ENCODE results near the gene PLAC8L1. TPM values are rescaled to one million over a fixed set of nuclear protein-coding genes. Genes with fewer than 3 reads are reported as not detected.

The PLAC8L1 gene
- 0.52 and 0.64 TPM in 2 replicates for total RNA-seq (2021)
- long read RNA-seq, result 0 reads

- no CpG with 5 or more reads among the region's 2 CpGs for WGBS (ENCODE audit: extremely low coverage, insufficient read length, low lambda C conversion rate)
- peaks cover 0 to 9% (median 5%) of the 10 kb centered on the region in 3 experiments; a peak in 3 of 7 replicates for H3K36me3 Mint-ChIP-seq (ENCODE audit: insufficient read depth in 1 of 3, low read depth in 3 of 3)
- H3K27me3 Mint-ChIP-seq (ENCODE audit: low read depth), result no peaks in the 10 kb centered on the region
Observed at GRCh38 chr5:146105477-146105876, at the start of gene PLAC8L1. Gene PLAC8L1, minus strand, starts transcription at chr5:146105577. Its CDS starts 1,266 bp downstream, at chr5:146104311.

More at GRCh38 chr5:146105477-146105876, at the start of gene PLAC8L1:
- no peak within 1 kb of the TSS for H4K91ac ChIP-seq (ENCODE audit: insufficient read length, low read depth, low read length)
- H3K23ac ChIP-seq (ENCODE audit: insufficient read length, low read depth, low read length), result no peak within 1 kb of the TSS
- H3K23me2 ChIP-seq (ENCODE audit: insufficient read length, low read depth, low read length, poor library complexity, severe bottlenecking), result no peaks in the 10 kb centered on the region
- no peaks in the 10 kb centered on the region for H3K79me1 ChIP-seq (ENCODE audit: insufficient read depth, low read depth, low read length, poor library complexity, severe bottlenecking)
- no peak for TF ChIP-seq CTCF (conservative IDR thresholded peaks at IDR 0.05)
- H3K4ac ChIP-seq (ENCODE audit: low read depth, low read length), result no peak within 1 kb of the TSS
- no peaks in the 10 kb centered on the region for H4K20me1 ChIP-seq (ENCODE audit: control insufficient read depth, insufficient read depth, insufficient read length)
- no peak within 1 kb of the TSS for H3K27ac Mint-ChIP-seq
- no peaks in the 10 kb centered on the region for H3K27me3 ChIP-seq (ENCODE audit: insufficient read depth, low read length)
- no peak within 1 kb of the TSS for H3K14ac ChIP-seq (ENCODE audit: insufficient read depth, low read length)
- no peak within 1 kb of the TSS for H3K56ac ChIP-seq (ENCODE audit: insufficient read length, low read depth, low read length)
- no peak within 1 kb of the TSS for H2AK5ac ChIP-seq (ENCODE audit: insufficient read length, low read length)
- no peak within 1 kb of the TSS for H2BK5ac ChIP-seq (ENCODE audit: insufficient read length, low read length)
- H2AFZ ChIP-seq (ENCODE audit: low read length), result no peak within 1 kb of the TSS
- H3K4me2 ChIP-seq (ENCODE audit: insufficient read depth, insufficient read length, low read length), result no peak within 1 kb of the TSS
- H3K9ac ChIP-seq (ENCODE audit: extremely low read depth, insufficient read length, low read length), result no peak within 1 kb of the TSS
- H2BK20ac ChIP-seq (ENCODE audit: low read depth, low read length, poor library complexity, severe bottlenecking), result no peak within 1 kb of the TSS
- no peak within 1 kb of the TSS for H3K18ac ChIP-seq (ENCODE audit: insufficient read length, low read depth, low read length)
- H3T11ph ChIP-seq (ENCODE audit: low read length), result no peak within 1 kb of the TSS
- no peaks in the 10 kb centered on the region for H3K79me2 ChIP-seq (ENCODE audit: insufficient read depth, low read length)
- peaks cover 2% of the 10 kb centered on the region; the same call in 1 of the 2 replicates for H3K4me1 ChIP-seq (ENCODE audit: insufficient read depth, low read length)
- no peak within 1 kb of the TSS for H2BK12ac ChIP-seq (ENCODE audit: insufficient read length, low read depth, low read length)
- no peak within 1 kb of the TSS for H3K27ac ChIP-seq (ENCODE audit: insufficient read length, low read depth, low read length)
- H2BK15ac ChIP-seq (ENCODE audit: low read depth, low read length), result no peak within 1 kb of the TSS
- no peak within 1 kb of the TSS for H4K8ac ChIP-seq (replicated peaks; ENCODE audit: insufficient read length, low read depth, low read length)
- no peak for DNase-seq
- H3K9me3 Mint-ChIP-seq, result no peaks in the 10 kb centered on the region
- no peak within 1 kb of the TSS for H3K4me3 Mint-ChIP-seq
- peaks cover 25 to 27% of the 10 kb centered on the region in 2 experiments for H3K4me1 Mint-ChIP-seq
- H4K5ac ChIP-seq (ENCODE audit: insufficient read length, low read depth, low read length), result no peak within 1 kb of the TSS
- H3K9me3 ChIP-seq (ENCODE audit: control insufficient read depth, low read depth, low read length), result no peaks in the 10 kb centered on the region
- no peak within 1 kb of the TSS for H2BK120ac ChIP-seq (ENCODE audit: low read depth, low read length, poor library complexity, severe bottlenecking)
